Measurements from ENCODE around the gene ACTG2.

- TF ChIP-seq CTCF (IDR thresholded peaks at IDR 0.05; ENCODE audit: low read depth, low read length, missing input control) = no peak
- TF ChIP-seq RXRA (IDR thresholded peaks at IDR 0.05) = no peak
- TF ChIP-seq FOXA1 (IDR thresholded peaks at IDR 0.05) = no peak
- TF ChIP-seq MAX (IDR thresholded peaks at IDR 0.05) = no peak
- no peak for TF ChIP-seq ZBTB33 (IDR thresholded peaks at IDR 0.05)
- TF ChIP-seq HNF4A (conservative IDR thresholded peaks at IDR 0.05) = no peak
- no peak for TF ChIP-seq HNF4G (IDR thresholded peaks at IDR 0.05)
- no peak for TF ChIP-seq JUND (IDR thresholded peaks at IDR 0.05)
- TF ChIP-seq SP1 (IDR thresholded peaks at IDR 0.05) = no peak
- no peak for TF ChIP-seq TAF1 (conservative IDR thresholded peaks at IDR 0.05)
- no peak for TF ChIP-seq REST (IDR thresholded peaks at IDR 0.05)
- no peak for TF ChIP-seq RAD21 (IDR thresholded peaks at IDR 0.05)
These were observed 36.6 kb upstream of the ACTG2 start for GRCh38 chr2:73856214-73856613.
